HepG2 (cell line): ENCODE measurements around the gene TEKTIP1. TPM values are rescaled to one million over a fixed set of nuclear protein-coding genes. Genes with fewer than 3 reads are reported as not detected.

ENCODE experiments used
- ATAC-seq: fragments of 200-7000 bp; cut with Tn5 transposase; 3 replicates; pipeline ENCODE4 v1.9.1; 2020; ENCODE audit warnings: mild to moderate bottlenecking, moderate library complexity
- BruUV-seq: library from RNA; stranded (reverse); fragments of 400-500 nt; replicated peaks from 2 replicates; lab custom pipeline; 2021; lab: Mats Ljungman, UMichigan
- CTCF ChIA-PET: fragments of 300-600 bp; formaldehyde crosslinking; extraction: SDS; loops from one replicate; lab custom pipeline; 2021; ENCODE audit warnings: low total read pairs, inconsistent platforms, low intra/inter-chr PET ratio; lab: Yijun Ruan, JAX
- POLR2A ChIA-PET: fragments of 350-600 bp; sonication (Branson Sonifier 250); formaldehyde crosslinking; loops from one replicate; lab custom pipeline; 2020; ENCODE audit warnings: antibody characterized with exemption, inconsistent platforms; lab: Yijun Ruan, JAX
- DNase-seq: peaks from one replicate; pipeline ENCODE4 v3.0.0-alpha.2; 2015; ENCODE audit warnings: low spot score
- FAIRE-seq: peaks from 3 replicates; lab custom pipeline; 2011; peaks lifted over from hg19 to GRCh38; lab: Jason Lieb, UNC
- H2AFZ ChIP-seq: one replicate; pipeline ENCODE4 v1.6.1; 2011; ENCODE audit warnings: low read length, inconsistent platforms
- H3K27ac ChIP-seq: fragments of 300-600 bp; 3 replicates; pipeline ENCODE4 v1.8.0; 2011; ENCODE audit warnings: mixed run types, mild to moderate bottlenecking, mixed read lengths, low read length, inconsistent platforms; ENCODE audit not compliant: insufficient read depth; ENCODE audit errors: extremely low read length
- H3K27me3 ChIP-seq, 2 experiments: fragments of 200-600 bp in 1 of 2; 2 replicates in 1 of 2; 3 replicates in 1 of 2; pipeline versions ENCODE4 v1.6.0 to v1.8.0; 2011; ENCODE audit warnings: low read length in 2 of 2, mild to moderate bottlenecking in 2 of 2, moderate library complexity in 2 of 2, inconsistent platforms in 1 of 2; ENCODE audit not compliant: insufficient read depth in 2 of 2, control insufficient read depth in 1 of 2
- H3K36me3 ChIP-seq, 2 experiments: fragments of 200-600 bp in 1 of 2; replicated peaks in 1 of 2; 2 replicates in 1 of 2; 3 replicates in 1 of 2; pipeline versions ENCODE4 v1.5.1 to v1.8.0; 2011; ENCODE audit warnings: low read length in 2 of 2, inconsistent platforms in 1 of 2; ENCODE audit not compliant: insufficient read depth in 2 of 2, control insufficient read depth in 1 of 2
- H3K4me1 ChIP-seq: 2 replicates; pipeline ENCODE4 v1.5.1; 2012; ENCODE audit warnings: low read length, inconsistent platforms; ENCODE audit not compliant: insufficient read depth
- H3K4me2 ChIP-seq: 2 replicates; pipeline ENCODE4 v1.6.0; 2011; ENCODE audit warnings: low read depth, low read length, inconsistent platforms
- H3K4me3 ChIP-seq, 3 experiments: fragments of 200-600 bp in 1 of 3; sonication (generic), shearing (Covaris generic) in 1 of 3; replicated peaks in 1 of 3; 2 replicates each; pipeline ENCODE4 v1.5.1; 2011 to 2016; ENCODE audit warnings: low read length in 3 of 3, inconsistent platforms in 2 of 3, low read depth in 2 of 3, mild to moderate bottlenecking in 2 of 3, control low read depth in 1 of 3, mixed read lengths in 1 of 3; ENCODE audit not compliant: insufficient read depth in 1 of 3
- H3K79me2 ChIP-seq: one replicate; pipeline ENCODE4 v1.6.1; 2011; ENCODE audit warnings: low read length, inconsistent platforms; ENCODE audit not compliant: insufficient read depth
- H3K9ac ChIP-seq: 2 replicates; pipeline ENCODE4 v1.6.0; 2011; ENCODE audit warnings: mild to moderate bottlenecking, low read depth, low read length, inconsistent platforms; ENCODE audit not compliant: insufficient read depth
- H3K9me3 ChIP-seq: 2 replicates; pipeline ENCODE4 v1.5.1; 2012; ENCODE audit warnings: mild to moderate bottlenecking, low read length
- H4K20me1 ChIP-seq: 2 replicates; pipeline ENCODE4 v1.6.0; 2011; ENCODE audit warnings: inconsistent platforms, mild to moderate bottlenecking, low read length, moderate library complexity; ENCODE audit not compliant: insufficient read depth
- FOSL2 ChIP-seq: sonication (generic); formaldehyde crosslinking; IDR thresholded peaks from 2 replicates; pipeline ENCODE4 v1.4.0; 2020; ENCODE audit warnings: missing genetic modification reagents
- NFYB ChIP-seq: sonication (generic); formaldehyde crosslinking; IDR thresholded peaks from 2 replicates; pipeline ENCODE4 v1.4.0; 2020; ENCODE audit warnings: missing genetic modification reagents
- NFYC ChIP-seq: IDR thresholded peaks from 2 replicates; pipeline ENCODE4 v1.6.1; 2016; ENCODE audit warnings: missing genetic modification reagents, missing compliant biosample characterization
- PBX2 ChIP-seq: IDR thresholded peaks from 2 replicates; pipeline ENCODE4 v1.6.1; 2016; ENCODE audit warnings: control low read depth
- SOX6 ChIP-seq, 2 experiments: fragments of 450-650 bp in 1 of 2; sonication (generic) in 1 of 2; formaldehyde crosslinking in 1 of 2; IDR thresholded peaks; 2 replicates each; pipeline versions ENCODE4 v1.4.0 to v1.6.1; 2017 to 2020; ENCODE audit warnings: antibody characterized with exemption in 1 of 2, mild to moderate bottlenecking in 1 of 2, missing genetic modification reagents in 1 of 2
- SP2 ChIP-seq: sonication (generic); formaldehyde crosslinking; IDR thresholded peaks from 2 replicates; pipeline ENCODE4 v1.5.1; 2020; ENCODE audit warnings: mild to moderate bottlenecking, missing genetic modification reagents
- ZNF572 ChIP-seq: sonication (generic); formaldehyde crosslinking; IDR thresholded peaks from 2 replicates; pipeline ENCODE4 v1.5.1; 2020; ENCODE audit warnings: mild to moderate bottlenecking, missing genetic modification reagents
- ZNF691 ChIP-seq: sonication (generic); formaldehyde crosslinking; IDR thresholded peaks from 2 replicates; pipeline ENCODE4 v1.4.0; 2020; ENCODE audit warnings: missing genetic modification reagents, low read depth, mild to moderate bottlenecking, borderline replicate concordance
- ZXDC ChIP-seq: sonication (generic); formaldehyde crosslinking; IDR thresholded peaks from 2 replicates; pipeline ENCODE4 v1.5.0; 2020; ENCODE audit warnings: mild to moderate bottlenecking, missing genetic modification reagents
- WGBS: methylation state at CpG from one replicate; pipeline ENCODE4 v1.1.6; 2017; ENCODE audit warnings: low lambda C conversion rate; 5-methylcytosine and 5-hydroxymethylcytosine counted together
- in situ Hi-C: cut with HindIII; loops from 2 replicates; pipeline ENCODE4 v1.10.0; 2017; ENCODE audit warnings: low pct_unique_long_range_greater_than_20kb; ENCODE audit not compliant: extremely low pct_ligation_motif_present
- intact Hi-C: fragments of 100-400 bp; cut with micrococcal nuclease; formaldehyde crosslinking; loops from one replicate; pipeline ENCODE4 v1.10.0; 2022; ENCODE audit not compliant: unreplicated experiment
- polyA plus RNA-seq, 8 experiments: library from polyadenylated mRNA; depleted of rRNA in 3 of 8; stranded (reverse) in 7 of 8; unstranded in 1 of 8; fragments of >200 nt; fragmentation: Illumina TruSeq in 4 of 8; extraction: Trizol in 4 of 8; gene quantifications; 2 replicates each; pipeline versions ENCODE4 v1.2.1 to v1.2.3, GENCODE V29; 2011 to 2016; ENCODE audit warnings: low read depth in 4 of 8, missing spikeins in 1 of 8, mixed read lengths in 1 of 8; ENCODE audit not compliant: insufficient read depth in 1 of 8
- total RNA-seq, 5 experiments: library from RNA; depleted of rRNA; stranded (reverse); fragments of >200 nt; fragmentation: Illumina TruSeq; extraction: Trizol; gene quantifications; 2 replicates each; pipeline ENCODE4 v1.2.3, GENCODE V29; 2016; ENCODE audit warnings: low read depth in 1 of 5

Gene TEKTIP1
- total and polyA plus RNA-seq, 2 of the 13 experiments (the other 11 are each of a cell fraction or from before 2014, with no cell fraction given): not detected

GRCh38 chr19:3494051-3494450 lies 44.9 kb upstream of the TEKTIP1 start:
- peak; percentile 40 for ATAC-seq

More at GRCh38 chr19:3494051-3494450, 44.9 kb upstream of the TEKTIP1 start:
- in situ Hi-C loops: no loop called here
- 93% methylated on average over 6 of the region's 15 CpGs for WGBS
- H3K27ac ChIP-seq: no peak overlapping the region
- peaks cover 11 to 50% of the 10 kb centered on the region in 2 experiments; a peak in 4 of 5 replicates for H3K36me3 ChIP-seq
- H3K4me1 ChIP-seq: peaks cover 16% of the 10 kb centered on the region
- ChIA-PET POLR2A (interaction anchor here (1.0 kb wide), 1 partner anchor 13 kb away, joined by 3 read pairs; the partner anchor contains the start of gene SMIM24), CTCF (no interaction called here)
- no peaks in the 10 kb centered on the region for H4K20me1 ChIP-seq
- H3K27me3 ChIP-seq: no peaks in the 10 kb centered on the region; a peak in 1 of 5 replicates
- no peak for DNase-seq
- BruUV-seq: no TSS peak
- intact Hi-C loops: no loop called here
- H3K4me3 ChIP-seq: no peak overlapping the region
- TF ChIP-seq SOX6 (IDR thresholded peaks at IDR 0.05): no peak
- TF ChIP-seq SOX6 (CRISPR knock-in tag; IDR thresholded peaks at IDR 0.05): no peak
- peak; percentile 66 for TF ChIP-seq SP2 (CRISPR knock-in tag)
- TF ChIP-seq NFYC (CRISPR knock-in tag): peak; percentile 77
- TF ChIP-seq ZNF572 (CRISPR knock-in tag): no peak
- TF ChIP-seq ZNF691 (CRISPR knock-in tag): no peak
- TF ChIP-seq FOSL2 (CRISPR knock-in tag): no peak
- peak; percentile 33; the same call in 1 of the 2 replicates for TF ChIP-seq PBX2 (CRISPR knock-in tag)
- no peak for TF ChIP-seq ZXDC (CRISPR knock-in tag)
- peak; percentile 75 for TF ChIP-seq NFYB
- TF ChIP-seq, all 625 proteins: peak for 4
- no peak for FAIRE-seq
- Histone ChIP-seq H3K79me2 (peaks cover 15% of the 10 kb centered on the region), H3K9me3 (no peaks in the 10 kb centered on the region), H2AFZ (no peak overlapping the region), H3K4me2 (no peak overlapping the region), H3K9ac (no peak overlapping the region)
